H9 (cell line): Measurements from ENCODE around the gene SLC46A1. TPM values are rescaled to one million over a fixed set of nuclear protein-coding genes. Genes with fewer than 3 reads are reported as not detected.

Experiments used
- DNase-seq: peaks from one replicate; pipeline ENCODE4 v3.0.0-alpha.2; 2017
- H2AFZ ChIP-seq: one replicate; pipeline ENCODE4 v1.6.1; 2013; ENCODE audit warnings: mild to moderate bottlenecking, low read length, control low read depth, moderate library complexity
- H2AK5ac ChIP-seq: 2 replicates; pipeline ENCODE4 v1.6.1; 2013; ENCODE audit warnings: low read length, control low read depth, mixed read lengths; ENCODE audit not compliant: insufficient read length
- H2BK120ac ChIP-seq: one replicate; pipeline ENCODE4 v1.6.1; 2013; ENCODE audit warnings: low read depth, mild to moderate bottlenecking, low read length, control low read depth, inconsistent platforms; ENCODE audit not compliant: poor library complexity, severe bottlenecking
- H2BK12ac ChIP-seq: 2 replicates; pipeline ENCODE4 v1.6.1; 2013; ENCODE audit warnings: low read length, control low read depth, mixed read lengths, low read depth; ENCODE audit not compliant: insufficient read length
- H2BK15ac ChIP-seq: 2 replicates; pipeline ENCODE4 v1.6.1; 2013; ENCODE audit warnings: low read depth, low read length, control low read depth
- H2BK20ac ChIP-seq: one replicate; pipeline ENCODE4 v1.6.1; 2013; ENCODE audit warnings: low read depth, mild to moderate bottlenecking, low read length, control low read depth, inconsistent platforms; ENCODE audit not compliant: poor library complexity, severe bottlenecking
- H2BK5ac ChIP-seq: 2 replicates; pipeline ENCODE4 v1.6.1; 2013; ENCODE audit warnings: low read length, control low read depth, mixed read lengths; ENCODE audit not compliant: insufficient read length
- H3K14ac ChIP-seq: 2 replicates; pipeline ENCODE4 v1.6.1; 2013; ENCODE audit warnings: low read length, control low read depth; ENCODE audit not compliant: insufficient read depth
- H3K18ac ChIP-seq: 2 replicates; pipeline ENCODE4 v1.6.1; 2013; ENCODE audit warnings: low read depth, mild to moderate bottlenecking, mixed read lengths, low read length, control low read depth; ENCODE audit not compliant: insufficient read length
- H3K23ac ChIP-seq: 2 replicates; pipeline ENCODE4 v1.6.1; 2013; ENCODE audit warnings: low read length, control low read depth, mixed read lengths, low read depth; ENCODE audit not compliant: insufficient read length
- H3K23me2 ChIP-seq: 2 replicates; pipeline ENCODE4 v1.6.1; 2013; ENCODE audit warnings: low read depth, mild to moderate bottlenecking, mixed read lengths, low read length, control low read depth; ENCODE audit not compliant: insufficient read length, poor library complexity, severe bottlenecking
- H3K27ac ChIP-seq: 2 replicates; pipeline ENCODE4 v1.5.1; 2013; ENCODE audit warnings: low read length, control low read depth, mixed read lengths, low read depth; ENCODE audit not compliant: insufficient read length
- H3K27me3 ChIP-seq: 2 replicates; pipeline ENCODE4 v1.6.1; 2013; ENCODE audit warnings: low read length, control low read depth, inconsistent platforms; ENCODE audit not compliant: insufficient read depth
- H3K4ac ChIP-seq: 2 replicates; pipeline ENCODE4 v1.6.1; 2013; ENCODE audit warnings: low read depth, mild to moderate bottlenecking, control low read depth, inconsistent platforms, low read length, moderate library complexity
- H3K4me1 ChIP-seq: 2 replicates; pipeline ENCODE4 v1.6.1; 2013; ENCODE audit warnings: low read length, control low read depth, inconsistent platforms; ENCODE audit not compliant: insufficient read depth
- H3K4me2 ChIP-seq: 2 replicates; pipeline ENCODE4 v1.6.1; 2013; ENCODE audit warnings: low read length, control low read depth, mixed read lengths; ENCODE audit not compliant: insufficient read length, insufficient read depth
- H3K56ac ChIP-seq: 2 replicates; pipeline ENCODE4 v1.6.1; 2013; ENCODE audit warnings: low read depth, mild to moderate bottlenecking, mixed read lengths, low read length, control low read depth; ENCODE audit not compliant: insufficient read length
- H3K79me1 ChIP-seq: 2 replicates; pipeline ENCODE4 v1.6.1; 2013; ENCODE audit warnings: low read depth, mild to moderate bottlenecking, moderate library complexity, low read length, control low read depth, inconsistent platforms; ENCODE audit not compliant: insufficient read depth, poor library complexity, severe bottlenecking
- H3K79me2 ChIP-seq: 2 replicates; pipeline ENCODE4 v1.6.1; 2013; ENCODE audit warnings: low read length, control low read depth, inconsistent platforms; ENCODE audit not compliant: insufficient read depth
- H3K9ac ChIP-seq: 2 replicates; pipeline ENCODE4 v1.6.1; 2013; ENCODE audit warnings: low read length, control low read depth, mixed read lengths; ENCODE audit not compliant: insufficient read length; ENCODE audit errors: extremely low read depth
- H3K9me3 ChIP-seq: one replicate; pipeline ENCODE4 v1.6.1; 2013; ENCODE audit warnings: low read depth, low read length, inconsistent platforms; ENCODE audit not compliant: control insufficient read depth
- H3T11ph ChIP-seq: one replicate; pipeline ENCODE4 v1.6.1; 2013; ENCODE audit warnings: mild to moderate bottlenecking, low read length, control low read depth, inconsistent platforms
- H4K20me1 ChIP-seq: one replicate; pipeline ENCODE4 v1.6.1; 2013; ENCODE audit not compliant: control insufficient read depth, insufficient read length, insufficient read depth
- H4K5ac ChIP-seq: 2 replicates; pipeline ENCODE4 v1.6.1; 2013; ENCODE audit warnings: low read depth, mild to moderate bottlenecking, mixed read lengths, low read length, control low read depth; ENCODE audit not compliant: insufficient read length
- H4K8ac ChIP-seq: replicated peaks from 2 replicates; pipeline ENCODE4 v1.6.1; 2013; ENCODE audit warnings: low read length, control low read depth, mixed read lengths, low read depth; ENCODE audit not compliant: insufficient read length
- H4K91ac ChIP-seq: 2 replicates; pipeline ENCODE4 v1.6.1; 2013; ENCODE audit warnings: low read depth, mild to moderate bottlenecking, moderate library complexity, mixed read lengths, low read length, control low read depth; ENCODE audit not compliant: insufficient read length
- H3K27ac Mint-ChIP-seq, 3 experiments: 2 replicates in 2 of 3; 3 replicates in 1 of 3; pipeline ENCODE4 v1.8.0; 2020 to 2021; ENCODE audit warnings: mixed read lengths in 3 of 3, mild to moderate bottlenecking in 1 of 3, moderate library complexity in 1 of 3
- H3K27me3 Mint-ChIP-seq: 2 replicates; pipeline ENCODE4 v1.8.0; 2021; ENCODE audit warnings: low read depth, mild to moderate bottlenecking, moderate library complexity, mixed read lengths
- H3K36me3 Mint-ChIP-seq, 3 experiments: 2 replicates in 2 of 3; 3 replicates in 1 of 3; pipeline ENCODE4 v1.8.0; 2020 to 2021; ENCODE audit warnings: low read depth in 3 of 3, mixed read lengths in 3 of 3; ENCODE audit not compliant: insufficient read depth in 1 of 3
- H3K4me1 Mint-ChIP-seq, 2 experiments: 2 replicates each; pipeline ENCODE4 v1.8.0; 2020; ENCODE audit warnings: mixed read lengths in 2 of 2
- H3K4me3 Mint-ChIP-seq, 2 experiments: 2 replicates in 1 of 2; 3 replicates in 1 of 2; pipeline ENCODE4 v1.8.0; 2020 to 2021; ENCODE audit warnings: mild to moderate bottlenecking in 2 of 2, mixed read lengths in 2 of 2, moderate library complexity in 1 of 2
- H3K9me3 Mint-ChIP-seq, 2 experiments: 2 replicates in 1 of 2; 3 replicates in 1 of 2; pipeline ENCODE4 v1.8.0; 2020; ENCODE audit warnings: mild to moderate bottlenecking in 2 of 2, mixed read lengths in 2 of 2, moderate library complexity in 1 of 2
- CTCF ChIP-seq: fragments of 200-600 bp; sonication (generic); conservative IDR thresholded peaks from 3 replicates; pipeline ENCODE4 v1.8.0; 2021; ENCODE audit warnings: antibody characterized with exemption, mild to moderate bottlenecking
- WGBS: extraction: QIAGEN DNeasy Blood & Tissue Kit; methylation state at CpG from one replicate; pipeline ENCODE4 v1.1.7; 2013; ENCODE audit warnings: missing lambda C conversion rate, low lambda C conversion rate, mixed read lengths; ENCODE audit not compliant: insufficient read length; ENCODE audit errors: extremely low coverage; 5-methylcytosine and 5-hydroxymethylcytosine counted together
- total RNA-seq: library from RNA; stranded (reverse); gene quantifications from 2 replicates; pipeline ENCODE4 v1.2.1, GENCODE V29; 2021

The SLC46A1 gene
- total RNA-seq, 1 experiment from 2014 or later, result 8.7 TPM

- Histone ChIP-seq H4K20me1 (no peaks in the 10 kb centered on the region), H3K18ac (no peak overlapping the region), H3K4me1 (peaks cover 14% of the 10 kb centered on the region; the same call in 1 of the 2 replicates), H3K23me2 (peaks cover 9% of the 10 kb centered on the region), H3T11ph (no peak overlapping the region), H2BK20ac (no peak overlapping the region), H3K79me2 (no peaks in the 10 kb centered on the region), H3K9ac (no peak overlapping the region), H2BK15ac (no peak overlapping the region), H2BK120ac (no peak overlapping the region), H2AFZ (no peak overlapping the region), H3K27me3 (no peaks in the 10 kb centered on the region; the same call in 1 of the 2 replicates), H3K4ac (no peak overlapping the region), H3K14ac (no peak overlapping the region), H2BK12ac (no peak overlapping the region), H2BK5ac (no peak overlapping the region), H3K4me2 (peak overlapping the region; percentile 7), H3K23ac (no peak overlapping the region), H2AK5ac (no peak overlapping the region), H3K56ac (no peak overlapping the region), H4K8ac (no peak overlapping the region), H4K5ac (no peak overlapping the region), H3K79me1 (no peaks in the 10 kb centered on the region), H4K91ac (no peak overlapping the region), H3K9me3 (no peaks in the 10 kb centered on the region), H3K27ac (peak overlapping the region; percentile 6)
- Mint-ChIP-seq H3K36me3 (peaks cover 0 to 3% (median 0%) of the 10 kb centered on the region in 3 experiments; a peak in 2 of 7 replicates), H3K27ac (peak overlapping the region; percentile 38 to 82 (median 70); a peak in 5 of 7 replicates), H3K4me1 (peaks cover 67 to 75% of the 10 kb centered on the region in 2 experiments), H3K4me3 (peak overlapping the region; percentile 24 to 58; a peak in 4 of 5 replicates), H3K9me3 (no peaks in the 10 kb centered on the region), H3K27me3 (peaks cover 49% of the 10 kb centered on the region)
- peak; percentile 48 for TF ChIP-seq CTCF
- no CpG with 5 or more reads among the region's 5 CpGs for WGBS
- peak; percentile 89 for DNase-seq
These were observed 1.3 kb upstream of the SLC46A1 start for GRCh38 chr17:28407130-28407973.
